Memory B cell (primary cell): Measurements from ENCODE around the gene NAA25.
"Not testable (repeated sequence)": the region's sequence is repeated elsewhere in the genome, so short reads cannot be mapped to it uniquely, and the experiment has no call there.

Experiments
- ATAC-seq: fragments of 150-1000 bp; cut with Tn5 transposase; 2 replicates; pipeline ENCODE4 v1.10.0; 2021; ENCODE audit warnings: low read depth, mild to moderate bottlenecking, moderate library complexity
- DNase-seq, 2 donors: peaks; one replicate each; pipeline ENCODE4 v3.0.0; 2022; ENCODE audit warnings: low spot score in 2 of 2
- H3K27ac Mint-ChIP-seq: one replicate; pipeline ENCODE4 v1.8.0; 2022; ENCODE audit warnings: mild to moderate bottlenecking, moderate library complexity, mixed read lengths
- H3K27me3 Mint-ChIP-seq: one replicate; pipeline ENCODE4 v1.8.0; 2022; ENCODE audit warnings: mixed read lengths
- H3K36me3 Mint-ChIP-seq: one replicate; pipeline ENCODE4 v1.8.0; 2022; ENCODE audit warnings: mild to moderate bottlenecking, mixed read lengths
- H3K4me1 Mint-ChIP-seq: one replicate; pipeline ENCODE4 v1.8.0; 2022; ENCODE audit warnings: mixed read lengths
- H3K4me3 Mint-ChIP-seq: one replicate; pipeline ENCODE4 v1.8.0; 2022; ENCODE audit warnings: mild to moderate bottlenecking, moderate library complexity, mixed read lengths
- H3K9me3 Mint-ChIP-seq: one replicate; pipeline ENCODE4 v1.8.0; 2022; ENCODE audit warnings: mixed read lengths

The NAA25 gene

GRCh38 chr12:111999129-111999528 is 109.5 kb downstream of the NAA25 start:
- H3K9me3 Mint-ChIP-seq, H3K4me3 Mint-ChIP-seq, H3K27ac Mint-ChIP-seq, H3K36me3 Mint-ChIP-seq, DNase-seq, ATAC-seq, H3K27me3 Mint-ChIP-seq: not testable (repeated sequence)
- H3K4me1 Mint-ChIP-seq = peaks cover 19% of the 10 kb centered on the region

- Mint-ChIP-seq H3K4me1 (peaks cover 25% of the 10 kb centered on the region), H3K36me3 (peaks cover 4% of the 10 kb centered on the region), H3K4me3 (no peak overlapping the region), H3K9me3 (no peaks in the 10 kb centered on the region), H3K27ac (no peak overlapping the region), H3K27me3 (peaks cover 1% of the 10 kb centered on the region)
- no peak for ATAC-seq
- DNase-seq = no peak
These were observed 110.6 kb downstream of the NAA25 start for GRCh38 chr12:111998015-111998414.

- H3K9me3 Mint-ChIP-seq = no peaks in the 10 kb centered on the region
- peaks cover 24% of the 10 kb centered on the region for H3K4me1 Mint-ChIP-seq
- no peak for ATAC-seq
- peaks cover 1% of the 10 kb centered on the region for H3K27me3 Mint-ChIP-seq
- no peak overlapping the region for H3K4me3 Mint-ChIP-seq
- peaks cover 4% of the 10 kb centered on the region for H3K36me3 Mint-ChIP-seq
- no peak overlapping the region for H3K27ac Mint-ChIP-seq
- DNase-seq = no peak
These were observed 111.3 kb downstream of the NAA25 start for GRCh38 chr12:111997300-111997699.

GRCh38 chr12:111995782-111996480 is 112.7 kb downstream of the NAA25 start:
- Mint-ChIP-seq H3K27ac (no peak overlapping the region), H3K4me1 (peaks cover 27% of the 10 kb centered on the region), H3K27me3 (peaks cover 3% of the 10 kb centered on the region), H3K36me3 (peaks cover 6% of the 10 kb centered on the region), H3K9me3 (no peaks in the 10 kb centered on the region), H3K4me3 (no peak overlapping the region)
- ATAC-seq (no peak), DNase-seq (no peak)

GRCh38 chr12:111994211-111995111 is 114.1 kb downstream of the NAA25 start:
- not testable (repeated sequence) for H3K27ac Mint-ChIP-seq, H3K36me3 Mint-ChIP-seq, H3K9me3 Mint-ChIP-seq, H3K27me3 Mint-ChIP-seq
- peak; percentile 41 to 47 for DNase-seq
- ATAC-seq = peak; percentile 82
- Mint-ChIP-seq H3K4me3 (peak overlapping the region; percentile 86), H3K4me1 (peaks cover 23% of the 10 kb centered on the region)

- H3K36me3 Mint-ChIP-seq = peaks cover 7% of the 10 kb centered on the region
- H3K9me3 Mint-ChIP-seq = no peaks in the 10 kb centered on the region
- no peak overlapping the region for H3K27ac Mint-ChIP-seq
- H3K4me3 Mint-ChIP-seq = peak overlapping the region; percentile 86
- peaks cover 21% of the 10 kb centered on the region for H3K4me1 Mint-ChIP-seq
- no peak for DNase-seq
- ATAC-seq = peak; percentile 12
- peaks cover 2% of the 10 kb centered on the region for H3K27me3 Mint-ChIP-seq
These were observed 115.1 kb downstream of the NAA25 start for GRCh38 chr12:111993292-111994150.

- Mint-ChIP-seq H3K4me1 (peaks cover 21% of the 10 kb centered on the region), H3K36me3 (peaks cover 11% of the 10 kb centered on the region), H3K4me3 (no peak overlapping the region), H3K9me3 (no peaks in the 10 kb centered on the region), H3K27me3 (peaks cover 2% of the 10 kb centered on the region), H3K27ac (no peak overlapping the region)
- DNase-seq (no peak), ATAC-seq (no peak)
These were observed 116.1 kb downstream of the NAA25 start for GRCh38 chr12:111992464-111992863.

- no peak overlapping the region for H3K27ac Mint-ChIP-seq
- H3K4me1 Mint-ChIP-seq = peaks cover 21% of the 10 kb centered on the region
- no peak for DNase-seq
- peaks cover 11% of the 10 kb centered on the region for H3K36me3 Mint-ChIP-seq
- H3K27me3 Mint-ChIP-seq = peaks cover 2% of the 10 kb centered on the region
- no peak overlapping the region for H3K4me3 Mint-ChIP-seq
- ATAC-seq = no peak
- no peaks in the 10 kb centered on the region for H3K9me3 Mint-ChIP-seq
These were observed 116.6 kb downstream of the NAA25 start for GRCh38 chr12:111991946-111992345.

GRCh38 chr12:111991535-111991934 is 117.0 kb downstream of the NAA25 start:
- ATAC-seq (no peak), DNase-seq (no peak)
- H3K27ac Mint-ChIP-seq = no peak overlapping the region
- peaks cover 11% of the 10 kb centered on the region for H3K36me3 Mint-ChIP-seq
- H3K27me3 Mint-ChIP-seq = peaks cover 2% of the 10 kb centered on the region
- no peaks in the 10 kb centered on the region for H3K9me3 Mint-ChIP-seq
- H3K4me1 Mint-ChIP-seq = peaks cover 21% of the 10 kb centered on the region
- H3K4me3 Mint-ChIP-seq = no peak overlapping the region

GRCh38 chr12:111984820-111985219 is 123.8 kb downstream of the NAA25 start:
- H3K36me3 Mint-ChIP-seq = peaks cover 10% of the 10 kb centered on the region
- H3K9me3 Mint-ChIP-seq = no peaks in the 10 kb centered on the region
- no peaks in the 10 kb centered on the region for H3K4me1 Mint-ChIP-seq
- H3K4me3 Mint-ChIP-seq = no peak overlapping the region
- no peaks in the 10 kb centered on the region for H3K27me3 Mint-ChIP-seq
- no peak for DNase-seq
- ATAC-seq = no peak
- H3K27ac Mint-ChIP-seq = no peak overlapping the region

GRCh38 chr12:111981987-111982386 is 126.6 kb downstream of the NAA25 start:
- Mint-ChIP-seq H3K36me3 (peaks cover 3% of the 10 kb centered on the region), H3K4me1 (no peaks in the 10 kb centered on the region)
- no peak for DNase-seq

GRCh38 chr12:111980598-111980997 is 128.0 kb downstream of the NAA25 start:
- peaks cover 6% of the 10 kb centered on the region for H3K36me3 Mint-ChIP-seq
- ATAC-seq (no peak), DNase-seq (no peak)
- H3K27ac Mint-ChIP-seq = no peak overlapping the region
- no peak overlapping the region for H3K4me3 Mint-ChIP-seq
- no peaks in the 10 kb centered on the region for H3K9me3 Mint-ChIP-seq
- H3K4me1 Mint-ChIP-seq = no peaks in the 10 kb centered on the region
- H3K27me3 Mint-ChIP-seq = no peaks in the 10 kb centered on the region

More at GRCh38 chr12:111981987-111982386, 126.6 kb downstream of the NAA25 start:
- Mint-ChIP-seq H3K9me3 (no peaks in the 10 kb centered on the region), H3K27me3 (no peaks in the 10 kb centered on the region), H3K27ac (no peak overlapping the region), H3K4me3 (no peak overlapping the region)
- no peak for ATAC-seq

GRCh38 chr12:111978545-111978944 is 130.0 kb downstream of the NAA25 start:
- DNase-seq (no peak), ATAC-seq (no peak)
- H3K27me3 Mint-ChIP-seq = no peaks in the 10 kb centered on the region
- no peak overlapping the region for H3K4me3 Mint-ChIP-seq
- no peaks in the 10 kb centered on the region for H3K4me1 Mint-ChIP-seq
- H3K9me3 Mint-ChIP-seq = no peaks in the 10 kb centered on the region
- peaks cover 6% of the 10 kb centered on the region for H3K36me3 Mint-ChIP-seq
- H3K27ac Mint-ChIP-seq = no peak overlapping the region

- no peaks in the 10 kb centered on the region for H3K4me1 Mint-ChIP-seq
- H3K4me3 Mint-ChIP-seq = no peak overlapping the region
- peaks cover 5% of the 10 kb centered on the region for H3K36me3 Mint-ChIP-seq
- no peak overlapping the region for H3K27ac Mint-ChIP-seq
- H3K27me3 Mint-ChIP-seq = no peaks in the 10 kb centered on the region
- DNase-seq (no peak), ATAC-seq (no peak)
- no peaks in the 10 kb centered on the region for H3K9me3 Mint-ChIP-seq
These were observed 131.7 kb downstream of the NAA25 start for GRCh38 chr12:111976860-111977259.
